ENCODE results near the gene CEP112.

- TF ChIP-seq EZH2 (IDR thresholded peaks at IDR 0.05; ENCODE audit: borderline replicate concordance, control insufficient read depth, low read depth, low read length) (no peak), CEBPB (IDR thresholded peaks at IDR 0.05; ENCODE audit: borderline replicate concordance in 1 of 2, low read depth in 2 of 2, low read length in 2 of 2) (no peak), ATF3 (IDR thresholded peaks at IDR 0.05; ENCODE audit: borderline replicate concordance, extremely low read depth, low read depth, low read length) (no peak), SP1 (IDR thresholded peaks at IDR 0.05; ENCODE audit: low read depth, low read length) (no peak), POLR2AphosphoS5 (IDR thresholded peaks at IDR 0.05; ENCODE audit: low read length) (no peak), RAD21 (IDR thresholded peaks at IDR 0.05; ENCODE audit: insufficient read depth, low read depth, low read length) (no peak), EGR1 (IDR thresholded peaks at IDR 0.05; ENCODE audit: borderline replicate concordance in 1 of 2, low read depth in 2 of 2, low read length in 2 of 2) (no peak)
These were observed 137.7 kb downstream of the CEP112 start for GRCh38 chr17:66054242-66054641.

All from GM12878 (cell line).